Measurements from ENCODE around the gene CACNA2D3. TPM values are rescaled to one million over a fixed set of nuclear protein-coding genes. Genes with fewer than 3 reads are reported as not detected.

Gene CACNA2D3
- polyA plus RNA-seq, 3 donors = 8.3 to 21.5 (median 10.4) TPM

DNA sequence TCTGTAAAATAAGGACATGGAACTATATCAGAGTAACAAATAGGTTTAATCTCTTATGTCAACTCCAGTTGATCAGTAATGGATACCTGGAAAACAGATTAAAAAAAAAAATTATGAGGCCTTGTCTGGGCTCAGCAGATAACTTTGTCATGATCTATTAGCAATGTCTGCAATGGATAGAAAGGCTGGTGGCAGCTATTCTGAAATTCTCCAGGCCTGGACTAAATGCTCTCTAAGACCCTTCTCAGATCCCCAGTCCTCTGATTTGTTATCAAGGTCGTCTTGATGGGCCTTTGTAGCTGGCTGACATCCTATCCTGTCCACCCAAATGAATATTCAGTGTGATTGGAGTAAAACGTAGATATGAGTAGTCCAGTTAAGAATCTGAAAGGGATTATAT, 791.8 kb downstream of the CACNA2D3 start:
- TF ChIP-seq, protein P1, sequence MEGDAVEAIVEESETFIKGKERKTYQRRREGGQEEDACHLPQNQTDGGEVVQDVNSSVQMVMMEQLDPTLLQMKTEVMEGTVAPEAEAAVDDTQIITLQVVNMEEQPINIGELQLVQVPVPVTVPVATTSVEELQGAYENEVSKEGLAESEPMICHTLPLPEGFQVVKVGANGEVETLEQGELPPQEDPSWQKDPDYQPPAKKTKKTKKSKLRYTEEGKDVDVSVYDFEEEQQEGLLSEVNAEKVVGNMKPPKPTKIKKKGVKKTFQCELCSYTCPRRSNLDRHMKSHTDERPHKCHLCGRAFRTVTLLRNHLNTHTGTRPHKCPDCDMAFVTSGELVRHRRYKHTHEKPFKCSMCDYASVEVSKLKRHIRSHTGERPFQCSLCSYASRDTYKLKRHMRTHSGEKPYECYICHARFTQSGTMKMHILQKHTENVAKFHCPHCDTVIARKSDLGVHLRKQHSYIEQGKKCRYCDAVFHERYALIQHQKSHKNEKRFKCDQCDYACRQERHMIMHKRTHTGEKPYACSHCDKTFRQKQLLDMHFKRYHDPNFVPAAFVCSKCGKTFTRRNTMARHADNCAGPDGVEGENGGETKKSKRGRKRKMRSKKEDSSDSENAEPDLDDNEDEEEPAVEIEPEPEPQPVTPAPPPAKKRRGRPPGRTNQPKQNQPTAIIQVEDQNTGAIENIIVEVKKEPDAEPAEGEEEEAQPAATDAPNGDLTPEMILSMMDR (IDR thresholded peaks at IDR 0.05) = no peak
- no peaks in the 10 kb centered on the region for H3K36me3 Mint-ChIP-seq
- no peak overlapping the region for H2AFZ ChIP-seq (ENCODE audit: insufficient read depth, low read depth, low read length, poor library complexity, severe bottlenecking)
- H3K9me3 Mint-ChIP-seq = peaks cover 4 to 12% (median 7%) of the 10 kb centered on the region in 7 donors
- no peak overlapping the region for H3K4me3 Mint-ChIP-seq
- H3K27me3 ChIP-seq (ENCODE audit: control insufficient read depth in 2 of 2, insufficient read depth in 2 of 2, low read length in 2 of 2) = no peaks in the 10 kb centered on the region
- H3K4me1 Mint-ChIP-seq = no peaks in the 10 kb centered on the region
- no peak overlapping the region for H3K27ac Mint-ChIP-seq
- no peak for DNase-seq
- H3K79me2 ChIP-seq (ENCODE audit: insufficient read depth, low read length) = no peaks in the 10 kb centered on the region
- H3K9ac ChIP-seq (ENCODE audit: insufficient read depth, low read length, poor library complexity, severe bottlenecking) = no peak overlapping the region
- WGBS (ENCODE audit: insufficient coverage) = no CpG with 5 or more reads among the region's 2 CpGs
- no peaks in the 10 kb centered on the region for H4K20me1 ChIP-seq (ENCODE audit: insufficient read depth, low read length)
- intact Hi-C loops (cut with micrococcal nuclease) = no loop called here
- H3K9me3 ChIP-seq (replicated peaks in 1 of 2; ENCODE audit: control insufficient read depth in 1 of 2, insufficient read depth in 1 of 2, low read length in 2 of 2) = peaks cover 0 to 2% of the 10 kb centered on the region in 2 donors
- no peak overlapping the region for H3K27ac ChIP-seq (ENCODE audit: low read depth in 1 of 2, low read length in 2 of 2)
- H3K4me1 ChIP-seq (ENCODE audit: control insufficient read depth in 1 of 2, insufficient read depth in 2 of 2, low read length in 2 of 2) = no peaks in the 10 kb centered on the region
- no peak overlapping the region for H3K4me2 ChIP-seq (replicated peaks; ENCODE audit: extremely low read depth, low read length, poor library complexity, severe bottlenecking)
- H3K36me3 ChIP-seq (replicated peaks in 1 of 2; ENCODE audit: control insufficient read depth in 1 of 2, insufficient read depth in 2 of 2, low read length in 2 of 2) = no peaks in the 10 kb centered on the region
- peaks cover 2 to 4% (median 4%) of the 10 kb centered on the region in 3 donors for H3K27me3 Mint-ChIP-seq (ENCODE audit: low read depth in 3 of 3)
- H3K4me3 ChIP-seq (replicated peaks in 1 of 3; ENCODE audit: low read depth in 2 of 3, low read length in 3 of 3) = no peak overlapping the region

DNA sequence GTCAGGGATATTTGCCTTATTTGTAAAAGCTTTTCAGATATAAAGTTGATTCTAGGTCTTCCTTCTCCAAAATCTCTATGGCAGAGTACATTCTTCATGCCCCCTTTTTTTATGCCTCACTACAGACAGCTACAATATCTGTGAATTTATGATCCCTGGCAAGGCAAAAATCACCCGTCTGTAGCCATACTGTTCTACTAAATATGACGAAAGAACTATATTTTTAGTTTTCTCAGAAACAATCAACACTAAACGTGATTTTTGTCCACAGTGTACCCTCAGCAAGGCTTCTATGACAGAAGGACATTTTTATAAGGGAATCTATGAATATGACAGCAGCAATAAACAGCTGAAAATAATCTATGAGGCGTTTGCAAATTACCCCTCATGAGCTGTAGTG, 792.8 kb downstream of the CACNA2D3 start:
- Histone ChIP-seq H4K20me1 (ENCODE audit: insufficient read depth, low read length) (no peaks in the 10 kb centered on the region), H3K4me2 (replicated peaks; ENCODE audit: extremely low read depth, low read length, poor library complexity, severe bottlenecking) (no peak overlapping the region), H3K79me2 (ENCODE audit: insufficient read depth, low read length) (no peaks in the 10 kb centered on the region), H3K27me3 (ENCODE audit: control insufficient read depth in 2 of 2, insufficient read depth in 2 of 2, low read length in 2 of 2) (no peaks in the 10 kb centered on the region), H2AFZ (ENCODE audit: insufficient read depth, low read depth, low read length, poor library complexity, severe bottlenecking) (no peak overlapping the region), H3K4me1 (ENCODE audit: control insufficient read depth in 1 of 2, insufficient read depth in 2 of 2, low read length in 2 of 2) (no peaks in the 10 kb centered on the region), H3K9ac (ENCODE audit: insufficient read depth, low read length, poor library complexity, severe bottlenecking) (no peak overlapping the region), H3K9me3 (replicated peaks in 1 of 2; ENCODE audit: control insufficient read depth in 1 of 2, insufficient read depth in 1 of 2, low read length in 2 of 2) (peaks cover 0 to 2% of the 10 kb centered on the region in 2 donors), H3K36me3 (replicated peaks in 1 of 2; ENCODE audit: control insufficient read depth in 1 of 2, insufficient read depth in 2 of 2, low read length in 2 of 2) (no peaks in the 10 kb centered on the region), H3K4me3 (replicated peaks in 1 of 3; ENCODE audit: low read depth in 2 of 3, low read length in 3 of 3) (no peak overlapping the region), H3K27ac (ENCODE audit: low read depth in 1 of 2, low read length in 2 of 2) (no peak overlapping the region)
- no CpG with 5 or more reads among the region's 4 CpGs for WGBS (ENCODE audit: insufficient coverage)
- TF ChIP-seq, protein P1 (IDR thresholded peaks at IDR 0.05) = no peak
- DNase-seq = no peak
- Mint-ChIP-seq H3K36me3 (no peaks in the 10 kb centered on the region), H3K27me3 (ENCODE audit: low read depth in 3 of 3) (peaks cover 1 to 4% (median 2%) of the 10 kb centered on the region in 3 donors), H3K4me1 (no peaks in the 10 kb centered on the region), H3K27ac (no peak overlapping the region), H3K9me3 (peaks cover 4 to 14% (median 9%) of the 10 kb centered on the region in 7 donors), H3K4me3 (no peak overlapping the region)
- intact Hi-C loops (cut with micrococcal nuclease) = no loop called here

Measured in CD14-positive monocyte (primary cell).